Endothelial cell of umbilical vein (primary cell): ENCODE measurements around the gene COPS4. TPM values are rescaled to one million over a fixed set of nuclear protein-coding genes. Genes with fewer than 3 reads are reported as not detected.

ENCODE experiments used
- BruUV-seq: library from RNA; stranded (reverse); fragments of 400-500 nt; replicated peaks from 2 replicates; lab custom pipeline; 2021; lab: Mats Ljungman, UMichigan
- CTCF ChIA-PET: fragments of 300-600, 350-600 bp; sonication (Branson Sonifier 250); formaldehyde crosslinking; loops from one replicate; lab custom pipeline; 2021; ENCODE audit warnings: antibody characterized with exemption, inconsistent platforms; lab: Charles Lee
- POLR2A ChIA-PET: fragments of 300-600, 350-600 bp; sonication (Branson Sonifier 250); formaldehyde crosslinking; loops from one replicate; lab custom pipeline; 2021; ENCODE audit warnings: antibody characterized with exemption, inconsistent platforms; lab: Charles Lee
- DNase-seq: peaks from one replicate; pipeline ENCODE4 v3.0.0-alpha.2; 2011; ENCODE audit warnings: low read depth, low spot score
- FAIRE-seq: peaks from 2 replicates; lab custom pipeline; 2011; peaks lifted over from hg19 to GRCh38; lab: Jason Lieb, UNC
- H2AFZ ChIP-seq: 2 replicates; pipeline ENCODE4 v1.6.0; 2012; ENCODE audit warnings: low read depth, low read length, control low read depth, inconsistent platforms
- H3K27ac ChIP-seq: 2 replicates; pipeline ENCODE4 v1.5.1; 2011; ENCODE audit warnings: low read depth, mild to moderate bottlenecking, control low read depth, low read length, moderate library complexity; ENCODE audit not compliant: insufficient read depth
- H3K27me3 ChIP-seq, 2 experiments: 2 replicates each; pipeline versions ENCODE4 v1.6.0 to v1.6.1; 2011; ENCODE audit warnings: low read length in 2 of 2, mixed read lengths in 1 of 2; ENCODE audit not compliant: control insufficient read depth in 2 of 2, insufficient read depth in 2 of 2
- H3K36me3 ChIP-seq, 2 experiments: 2 replicates in 1 of 2; 3 replicates in 1 of 2; pipeline ENCODE4 v1.5.1; 2011; ENCODE audit warnings: low read length in 2 of 2, mild to moderate bottlenecking in 1 of 2, moderate library complexity in 1 of 2; ENCODE audit not compliant: control insufficient read depth in 2 of 2, insufficient read depth in 2 of 2; ENCODE audit errors: extremely low read depth in 1 of 2
- H3K4me1 ChIP-seq: 3 replicates; pipeline ENCODE4 v1.5.1; 2011; ENCODE audit warnings: mild to moderate bottlenecking, low read length; ENCODE audit not compliant: control insufficient read depth, insufficient read depth; ENCODE audit errors: extremely low read depth
- H3K4me2 ChIP-seq: 2 replicates; pipeline ENCODE4 v1.6.1; 2011; ENCODE audit warnings: low read length, control low read depth, mixed read lengths; ENCODE audit not compliant: insufficient read depth
- H3K4me3 ChIP-seq, 3 experiments: fragments of 200-600 bp in 1 of 3; sonication (generic), shearing (Covaris generic) in 1 of 3; replicated peaks in 1 of 3; 2 replicates each; pipeline ENCODE4 v1.5.1; 2011 to 2016; ENCODE audit warnings: control low read depth in 3 of 3, low read length in 3 of 3, mild to moderate bottlenecking in 2 of 3, inconsistent platforms in 1 of 3, low read depth in 1 of 3, moderate library complexity in 1 of 3; ENCODE audit not compliant: insufficient read depth in 1 of 3
- H3K79me2 ChIP-seq: 2 replicates; pipeline ENCODE4 v1.6.0; 2012; ENCODE audit warnings: low read length, inconsistent platforms; ENCODE audit not compliant: control insufficient read depth, insufficient read depth
- H3K9ac ChIP-seq: replicated peaks from 2 replicates; pipeline ENCODE3; 2011; ENCODE audit warnings: low read length, control low read depth; ENCODE audit not compliant: insufficient read depth; ENCODE audit errors: extremely low read depth
- H3K9me1 ChIP-seq: replicated peaks from 3 replicates; pipeline ENCODE4 v1.6.0; 2011; ENCODE audit warnings: mild to moderate bottlenecking, low read length; ENCODE audit not compliant: control insufficient read depth, insufficient read depth; ENCODE audit errors: extremely low read depth
- H3K9me3 ChIP-seq: replicated peaks from 2 replicates; pipeline ENCODE4 v1.5.1; 2012; ENCODE audit warnings: low read length, inconsistent platforms; ENCODE audit not compliant: control insufficient read depth, insufficient read depth
- H4K20me1 ChIP-seq: replicated peaks from 2 replicates; pipeline ENCODE3; 2011; ENCODE audit warnings: mild to moderate bottlenecking, low read length; ENCODE audit not compliant: control insufficient read depth, insufficient read depth; ENCODE audit errors: extremely low read depth
- EZH2 ChIP-seq: IDR thresholded peaks from 2 replicates; pipeline ENCODE4 v1.6.1; 2012; ENCODE audit warnings: borderline replicate concordance, low read depth, mild to moderate bottlenecking, moderate library complexity, low read length, inconsistent platforms; ENCODE audit not compliant: severe bottlenecking
- FOS ChIP-seq: IDR thresholded peaks from 2 replicates; pipeline ENCODE4 v1.6.1; 2011; ENCODE audit warnings: mild to moderate bottlenecking, low read length, moderate library complexity, borderline replicate concordance; ENCODE audit not compliant: insufficient read depth
- GATA2 ChIP-seq: IDR thresholded peaks from 2 replicates; pipeline ENCODE4 v1.7.0; 2011; ENCODE audit warnings: low read depth, mild to moderate bottlenecking, moderate library complexity, mixed read lengths, low read length; ENCODE audit not compliant: insufficient read length, insufficient read depth
- POLR2A ChIP-seq: IDR thresholded peaks from 2 replicates; pipeline ENCODE4 v1.6.1; 2012; ENCODE audit warnings: low read depth, mild to moderate bottlenecking, control low read depth, low read length
- POLR2AphosphoS5 ChIP-seq: IDR thresholded peaks from 2 replicates; pipeline ENCODE4 v1.6.1; 2012; ENCODE audit warnings: low read depth, mild to moderate bottlenecking, control low read depth, low read length, moderate library complexity; ENCODE audit not compliant: insufficient read depth
- dilution Hi-C: fragments of 300-500 bp; cut with MboI; formaldehyde crosslinking; loops from one replicate; pipeline ENCODE4 v1.15.0; 2019; ENCODE audit warnings: low sequenced_read_pairs; ENCODE audit not compliant: extremely low pct_ligation_motif_present
- intact Hi-C: fragments of 100-400 bp; cut with micrococcal nuclease; formaldehyde crosslinking; loops from one replicate; pipeline ENCODE4 v1.10.0; 2022
- polyA plus RNA-seq, 4 experiments: library from polyadenylated mRNA; depleted of rRNA in 3 of 4; stranded (reverse) in 3 of 4; unstranded in 1 of 4; fragments of >200 nt; gene quantifications; 2 replicates each; pipeline versions ENCODE4 v1.2.1 to v1.2.3, GENCODE V29; 2011 to 2012; ENCODE audit warnings: missing spikeins in 1 of 4
- total RNA-seq: library from RNA; stranded (reverse); gene quantifications from 2 replicates; pipeline ENCODE4 v1.2.3, GENCODE V29; 2021
- TF ChIP-seq, protein P1 (sequence below), 2 donors: IDR thresholded peaks; 1 replicate in 1 of 2; 2 replicates in 1 of 2; pipeline ENCODE4 v1.5.1; 2011; ENCODE audit warnings: low read length in 2 of 2, mild to moderate bottlenecking in 2 of 2, moderate library complexity in 2 of 2, control low read depth in 1 of 2, inconsistent platforms in 1 of 2, low read depth in 1 of 2; ENCODE audit not compliant: insufficient read depth in 1 of 2; ENCODE audit errors: extremely low read depth in 1 of 2
- TF ChIP-seq, protein P2 (sequence below): IDR thresholded peaks from 2 replicates; pipeline ENCODE4 v1.6.1; 2011; ENCODE audit not compliant: insufficient read depth, insufficient read length

Gene COPS4
- total and polyA plus RNA-seq, 2 donors (not counting 3 experiments of a cell fraction or from before 2014, with no cell fraction given): 29.8 to 53.0 TPM

DNA sequence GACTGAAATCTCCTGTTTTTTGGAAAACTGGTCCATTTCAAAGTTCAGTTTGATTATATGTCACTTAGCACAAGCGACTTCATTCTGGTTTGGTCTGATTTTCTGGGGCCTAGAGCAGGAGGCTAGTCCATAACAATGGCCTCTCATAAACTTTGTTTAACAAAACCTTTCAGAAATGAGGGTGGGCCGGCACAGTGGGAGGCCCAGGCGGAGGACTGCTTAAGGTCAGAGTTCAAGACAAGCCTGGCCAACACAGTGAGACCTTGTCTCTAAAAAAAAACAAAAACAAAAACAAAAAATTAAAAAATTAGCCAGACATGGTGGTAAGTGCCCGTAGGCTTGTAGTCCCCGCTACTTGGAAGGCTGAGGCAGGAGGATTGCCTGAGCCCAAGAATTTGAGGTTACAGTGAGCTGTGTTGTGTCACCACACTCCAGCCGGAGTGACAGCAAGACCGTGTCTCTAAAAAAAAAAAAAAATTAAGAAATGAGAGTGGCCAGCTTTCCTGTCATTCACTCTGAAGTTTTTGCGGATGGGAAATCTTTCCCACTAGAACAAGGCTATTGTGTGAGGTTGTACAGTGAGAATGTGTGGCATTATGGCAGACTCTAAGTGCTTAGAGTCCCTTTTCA, 80.8 kb downstream of the COPS4 start:
- ChIA-PET CTCF (interaction anchor here (0.9 to 1.6 kb wide), 4 partner anchors 8 to 145 kb away, joined by 3 to 5 read pairs (median 4); no protein-coding TSS in a partner anchor), POLR2A (no interaction called here)
- Histone ChIP-seq H3K36me3 (no peaks in the 10 kb centered on the region), H3K4me2 (no peak overlapping the region), H3K27me3 (no peaks in the 10 kb centered on the region), H3K9me1 (no peaks in the 10 kb centered on the region), H3K4me3 (no peak overlapping the region), H3K4me1 (peaks cover 2% of the 10 kb centered on the region), H3K9ac (no peak overlapping the region), H3K79me2 (no peaks in the 10 kb centered on the region), H3K9me3 (no peaks in the 10 kb centered on the region), H3K27ac (no peak overlapping the region), H2AFZ (no peak overlapping the region), H4K20me1 (no peaks in the 10 kb centered on the region)
- no peak for TF ChIP-seq GATA2
- TF ChIP-seq, protein P1, sequence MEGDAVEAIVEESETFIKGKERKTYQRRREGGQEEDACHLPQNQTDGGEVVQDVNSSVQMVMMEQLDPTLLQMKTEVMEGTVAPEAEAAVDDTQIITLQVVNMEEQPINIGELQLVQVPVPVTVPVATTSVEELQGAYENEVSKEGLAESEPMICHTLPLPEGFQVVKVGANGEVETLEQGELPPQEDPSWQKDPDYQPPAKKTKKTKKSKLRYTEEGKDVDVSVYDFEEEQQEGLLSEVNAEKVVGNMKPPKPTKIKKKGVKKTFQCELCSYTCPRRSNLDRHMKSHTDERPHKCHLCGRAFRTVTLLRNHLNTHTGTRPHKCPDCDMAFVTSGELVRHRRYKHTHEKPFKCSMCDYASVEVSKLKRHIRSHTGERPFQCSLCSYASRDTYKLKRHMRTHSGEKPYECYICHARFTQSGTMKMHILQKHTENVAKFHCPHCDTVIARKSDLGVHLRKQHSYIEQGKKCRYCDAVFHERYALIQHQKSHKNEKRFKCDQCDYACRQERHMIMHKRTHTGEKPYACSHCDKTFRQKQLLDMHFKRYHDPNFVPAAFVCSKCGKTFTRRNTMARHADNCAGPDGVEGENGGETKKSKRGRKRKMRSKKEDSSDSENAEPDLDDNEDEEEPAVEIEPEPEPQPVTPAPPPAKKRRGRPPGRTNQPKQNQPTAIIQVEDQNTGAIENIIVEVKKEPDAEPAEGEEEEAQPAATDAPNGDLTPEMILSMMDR (IDR thresholded peaks at IDR 0.05; ENCODE audit: extremely low read depth in 1 of 2, insufficient read depth in 1 of 2, low read depth in 1 of 2, low read length in 2 of 2): no peak
- no TSS peak for BruUV-seq
- intact Hi-C loops (no loop called here), dilution Hi-C loops (no loop called here)
- no peak for DNase-seq
- FAIRE-seq: no peak

- Histone ChIP-seq H3K9ac (no peak overlapping the region), H3K27ac (no peak overlapping the region), H3K4me3 (no peak overlapping the region), H2AFZ (no peak overlapping the region), H3K36me3 (no peaks in the 10 kb centered on the region), H3K4me2 (no peak overlapping the region), H3K4me1 (peaks cover 2% of the 10 kb centered on the region), H3K9me3 (no peaks in the 10 kb centered on the region), H4K20me1 (no peaks in the 10 kb centered on the region), H3K27me3 (no peaks in the 10 kb centered on the region), H3K79me2 (no peaks in the 10 kb centered on the region), H3K9me1 (no peaks in the 10 kb centered on the region)
- ChIA-PET CTCF (interaction anchor here (1.0 kb wide), 1 partner anchor 141 kb away, joined by 3 read pairs; no protein-coding TSS in a partner anchor), POLR2A (no interaction called here)
- FAIRE-seq: no peak
- TF ChIP-seq, protein P2, sequence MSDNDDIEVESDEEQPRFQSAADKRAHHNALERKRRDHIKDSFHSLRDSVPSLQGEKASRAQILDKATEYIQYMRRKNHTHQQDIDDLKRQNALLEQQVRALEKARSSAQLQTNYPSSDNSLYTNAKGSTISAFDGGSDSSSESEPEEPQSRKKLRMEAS: no peak
- no peak for TF ChIP-seq POLR2AphosphoS5
- no peak for TF ChIP-seq FOS
- TF ChIP-seq EZH2: no peak
- no peak for TF ChIP-seq POLR2A
- intact Hi-C loops: no loop called here
- dilution Hi-C loops: no loop called here
- BruUV-seq: no TSS peak
- no peak for DNase-seq
Observed at GRCh38 chr4:83118869-83119268, 83.9 kb downstream of the COPS4 start.
